DND-41 (cell line): ENCODE measurements around the gene PSMA6.

Experiments
- CTCF ChIP-seq: IDR thresholded peaks from 2 replicates; pipeline ENCODE4 v1.5.1; 2012; ENCODE audit warnings: borderline replicate concordance, low read length, moderate library complexity, mild to moderate bottlenecking; ENCODE audit not compliant: poor library complexity, severe bottlenecking; ENCODE audit errors: extremely low read depth
- EZH2 ChIP-seq: IDR thresholded peaks from 3 replicates; pipeline ENCODE4 v1.6.1; 2012; ENCODE audit warnings: borderline replicate concordance, low read depth, mild to moderate bottlenecking, moderate library complexity, low read length, inconsistent platforms; ENCODE audit not compliant: severe bottlenecking

- no peak for TF ChIP-seq CTCF
- no peak for TF ChIP-seq EZH2
Measured at GRCh38 chr14:35339761-35340406, 47.7 kb downstream of the PSMA6 start.
